Uterus (tissue), 2 donors: ENCODE results near the gene LRRTM3.

Source experiments
- CTCF ChIP-seq, 4 experiments: fragments of 200-600 bp in 2 of 4; fragments of 450-650 bp in 2 of 4; sonication (generic) in 2 of 4; IDR thresholded peaks; one replicate each; pipeline ENCODE4 v1.5.1; 2016 to 2019; ENCODE audit warnings: antibody characterized with exemption in 4 of 4, mild to moderate bottlenecking in 2 of 4, moderate library complexity in 1 of 4
- POLR2A ChIP-seq, 2 donors: fragments of 450-650 bp; IDR thresholded peaks; one replicate each; pipeline ENCODE4 v1.6.1; 2016; ENCODE audit warnings: antibody characterized with exemption in 2 of 2, mild to moderate bottlenecking in 1 of 2, moderate library complexity in 1 of 2

DNA sequence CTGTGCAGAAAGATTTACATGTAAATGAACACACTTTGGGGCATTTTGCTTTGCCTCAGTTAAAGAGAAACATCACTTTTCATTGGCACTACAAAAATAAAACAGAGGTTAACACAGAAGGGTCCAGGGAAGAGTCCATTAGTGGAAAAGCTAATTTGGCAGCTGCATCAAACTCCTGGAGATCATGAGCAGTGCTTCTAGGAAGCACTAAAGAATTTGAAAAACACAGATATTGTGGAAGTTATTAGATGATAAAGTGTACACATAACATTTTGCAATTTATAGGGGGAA lies 161.2 kb downstream of the LRRTM3 start:
- TF ChIP-seq CTCF (IDR thresholded peaks at IDR 0.05) (no peak), POLR2A (IDR thresholded peaks at IDR 0.05) (no peak)
